Activated CD4-positive, CD25-positive, alpha-beta regulatory T cell treated with anti-CD3 and anti-CD28 coated beads, Interleukin-2, amount 50 U/mL, for 72 hours (primary cell): ENCODE results near the gene ITPR3.

ENCODE experiments used
- DNase-seq: peaks from one replicate; pipeline ENCODE4 v3.0.0; 2021

Gene ITPR3

GRCh38 chr6:33620856-33621710 is at the start of gene ITPR3:
Gene ITPR3 (plus strand): TSS chr6:33621322. CDS start chr6:33621603, 281 bp downstream.
- peak; percentile 72 for DNase-seq

GRCh38 chr6:33571637-33572316 is 49.3 kb upstream of the ITPR3 start:
- no peak for DNase-seq

GRCh38 chr6:33575211-33575610 is 45.9 kb upstream of the ITPR3 start:
- no peak for DNase-seq

- no peak for DNase-seq
These were observed 44.5 kb upstream of the ITPR3 start for GRCh38 chr6:33576668-33577067.

- DNase-seq = no peak
These were observed 44.0 kb upstream of the ITPR3 start for GRCh38 chr6:33577106-33577535.

- DNase-seq = no peak
These were observed 43.4 kb upstream of the ITPR3 start for GRCh38 chr6:33577718-33578117.

- DNase-seq = no peak
These were observed 43.0 kb upstream of the ITPR3 start for GRCh38 chr6:33578164-33578563.

GRCh38 chr6:33578588-33579011 is 42.5 kb upstream of the ITPR3 start:
- DNase-seq = no peak

GRCh38 chr6:33579828-33580714 is 41.1 kb upstream of the ITPR3 start, which contains the start of gene BAK1:
Gene BAK1 (minus strand): TSS chr6:33580276. CDS start chr6:33577604, 2,672 bp downstream.
- peak; percentile 74 for DNase-seq

- DNase-seq = no peak
These were observed 39.9 kb upstream of the ITPR3 start for GRCh38 chr6:33581186-33581585.

- DNase-seq = no peak
These were observed 37.4 kb upstream of the ITPR3 start for GRCh38 chr6:33583591-33584155.

- no peak for DNase-seq
These were observed 36.3 kb upstream of the ITPR3 start for GRCh38 chr6:33584700-33585402.

- DNase-seq = peak; percentile 97
These were observed 35.6 kb upstream of the ITPR3 start for GRCh38 chr6:33585403-33586107.

GRCh38 chr6:33586108-33586640 is 34.9 kb upstream of the ITPR3 start:
- DNase-seq = no peak

- no peak for DNase-seq
These were observed 33.6 kb upstream of the ITPR3 start for GRCh38 chr6:33587529-33587928.

- no peak for DNase-seq
These were observed 32.2 kb upstream of the ITPR3 start for GRCh38 chr6:33588894-33589293.

GRCh38 chr6:33589392-33589730 is 31.8 kb upstream of the ITPR3 start:
- no peak for DNase-seq

- no peak for DNase-seq
These were observed 31.2 kb upstream of the ITPR3 start for GRCh38 chr6:33589731-33590530.

GRCh38 chr6:33590531-33591198 is 30.5 kb upstream of the ITPR3 start:
- DNase-seq = no peak
